HG02852 (cell line): ENCODE measurements around the gene COL10A1.

Source experiments
- ATAC-seq: cut with Tn5 transposase; IDR thresholded peaks from one replicate; pipeline ENCODE4 v1.9.1; 2021; ENCODE audit warnings: mild to moderate bottlenecking, moderate library complexity; ENCODE audit not compliant: unreplicated experiment

Gene COL10A1

GRCh38 chr6:116126032-116126431 lies at the start of gene COL10A1:
Gene COL10A1 (minus strand): TSS chr6:116126132. CDS start chr6:116125492, 640 bp downstream.
- ATAC-seq, result no peak

DNA sequence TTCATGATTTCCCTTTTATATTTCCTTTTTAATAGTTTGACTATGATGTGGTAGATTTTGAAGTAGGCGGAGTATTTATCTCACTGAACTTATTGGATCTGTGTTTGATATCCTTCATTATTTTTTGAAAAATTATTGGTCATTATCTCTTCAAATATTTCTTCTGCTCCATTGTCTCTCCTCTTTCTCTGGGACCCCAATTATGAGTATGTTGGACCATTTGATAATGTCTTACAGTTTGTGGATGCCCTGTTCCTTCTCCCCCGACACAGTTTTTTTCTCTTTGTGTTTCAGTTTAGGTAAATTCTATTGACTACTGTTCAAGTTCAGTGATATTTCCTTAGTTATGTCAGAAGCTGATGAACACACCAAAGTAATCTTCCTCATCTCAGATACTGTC lies 49.4 kb upstream of the COL10A1 start:
- ATAC-seq, result no peak

DNA sequence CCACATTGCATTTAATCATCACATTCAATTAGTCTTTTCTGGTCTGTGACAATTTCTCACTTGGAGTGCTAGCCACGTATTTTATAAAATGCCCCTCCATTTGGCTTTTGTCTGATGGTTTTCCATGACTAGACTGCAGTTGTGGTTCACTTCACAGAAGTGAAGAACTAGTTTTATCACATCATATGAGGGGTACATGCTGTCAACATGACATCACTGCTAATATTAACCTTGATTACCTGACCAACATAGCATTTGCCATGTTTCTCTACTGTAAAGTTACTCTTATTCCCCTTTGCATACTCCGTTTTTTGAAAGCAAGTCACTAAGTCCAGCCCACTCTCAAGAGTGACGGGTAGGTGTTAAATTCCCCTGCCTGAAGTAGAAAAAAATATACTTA lies 48.0 kb upstream of the COL10A1 start:
- no peak for ATAC-seq

DNA sequence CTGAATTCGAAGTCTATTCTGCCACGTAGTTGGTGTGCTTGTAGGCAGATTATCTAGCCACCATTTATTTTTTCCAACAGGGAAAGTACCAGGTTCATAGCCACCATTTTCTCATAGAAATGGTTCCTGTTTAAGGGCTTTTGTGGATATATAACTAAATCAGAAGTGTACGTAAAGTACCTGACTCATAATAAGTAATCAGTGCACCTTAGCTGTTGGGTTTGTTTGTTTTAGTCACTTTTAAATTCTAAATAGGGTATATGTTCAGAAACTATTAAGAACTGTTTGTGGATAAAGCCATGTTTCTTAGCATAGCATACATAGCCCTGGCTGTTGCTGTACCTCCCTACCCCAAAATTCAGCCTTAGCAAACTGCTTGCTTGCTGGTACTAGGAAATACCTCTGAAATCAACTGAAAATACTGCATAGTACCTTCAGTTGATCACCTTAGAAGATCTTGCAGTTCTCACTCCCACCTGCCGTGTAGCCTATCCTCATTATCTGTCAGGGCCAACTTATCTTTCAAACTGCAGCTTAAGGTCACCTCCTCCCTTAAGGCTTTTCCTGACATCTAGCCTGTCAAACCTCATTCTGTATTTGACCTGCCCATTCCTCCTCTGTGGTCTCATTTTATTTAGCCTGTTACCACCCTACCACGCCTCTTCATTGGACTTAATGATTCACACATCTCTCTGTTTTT lies 44.6 kb upstream of the COL10A1 start:
- no peak for ATAC-seq

GRCh38 chr6:116169880-116170279 lies 43.9 kb upstream of the COL10A1 start:
- no peak for ATAC-seq

GRCh38 chr6:116168148-116168547 lies 42.2 kb upstream of the COL10A1 start:
- ATAC-seq, result no peak

DNA sequence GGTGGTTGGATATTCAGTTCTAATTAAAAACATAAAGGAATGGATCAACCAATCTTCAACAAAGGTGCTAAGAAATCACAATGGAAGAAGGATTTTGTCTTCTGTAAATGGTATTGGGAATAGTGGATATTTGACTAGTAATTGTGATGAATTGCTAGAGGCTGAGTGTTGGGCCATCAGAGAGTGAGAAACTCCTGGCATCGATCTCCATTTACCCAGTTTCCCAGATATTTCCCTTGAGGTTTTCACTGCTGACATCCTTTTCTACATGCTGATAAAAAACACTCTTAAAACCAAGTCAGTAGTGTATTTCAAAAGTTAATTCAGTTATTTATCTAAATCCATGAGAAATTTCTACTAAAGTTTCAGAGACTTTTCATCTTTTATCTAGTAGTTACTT lies 40.4 kb upstream of the COL10A1 start:
- ATAC-seq, result no peak

- no peak for ATAC-seq
Measured at GRCh38 chr6:116165596-116165995, 39.7 kb upstream of the COL10A1 start.

DNA sequence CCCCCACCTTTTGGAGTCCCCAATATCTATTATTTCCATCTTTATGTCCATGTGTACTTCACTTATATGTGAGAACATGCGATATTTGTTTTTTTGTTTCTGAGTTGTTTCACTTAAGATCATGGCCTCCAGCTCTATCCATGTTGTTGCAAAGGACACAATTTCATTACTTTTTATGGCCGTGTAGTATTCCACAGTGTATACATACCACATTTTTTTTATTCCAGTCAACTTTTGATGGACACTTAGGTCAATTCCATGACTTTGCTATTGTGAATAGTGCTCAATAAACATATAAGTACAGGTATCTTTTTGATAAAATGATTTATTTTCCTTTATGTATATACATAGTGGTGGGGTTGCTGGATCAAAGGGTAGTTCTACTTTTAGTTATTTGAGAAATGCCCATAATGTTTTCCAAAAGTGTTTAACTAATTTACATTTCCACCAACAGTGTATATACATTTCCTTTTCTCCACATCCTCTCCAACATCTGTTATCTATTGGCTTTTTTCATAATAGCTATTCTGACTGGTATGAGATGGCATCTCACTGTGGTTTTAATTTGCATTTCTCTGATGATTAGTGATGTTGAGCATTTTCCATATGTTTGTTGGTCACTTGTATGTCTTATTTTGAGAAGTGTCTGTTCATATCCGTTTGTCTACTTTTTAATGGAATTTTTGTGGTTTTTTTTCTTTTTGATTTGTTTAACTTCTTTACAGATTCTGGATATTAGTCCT lies 34.0 kb upstream of the COL10A1 start:
- no peak for ATAC-seq

DNA sequence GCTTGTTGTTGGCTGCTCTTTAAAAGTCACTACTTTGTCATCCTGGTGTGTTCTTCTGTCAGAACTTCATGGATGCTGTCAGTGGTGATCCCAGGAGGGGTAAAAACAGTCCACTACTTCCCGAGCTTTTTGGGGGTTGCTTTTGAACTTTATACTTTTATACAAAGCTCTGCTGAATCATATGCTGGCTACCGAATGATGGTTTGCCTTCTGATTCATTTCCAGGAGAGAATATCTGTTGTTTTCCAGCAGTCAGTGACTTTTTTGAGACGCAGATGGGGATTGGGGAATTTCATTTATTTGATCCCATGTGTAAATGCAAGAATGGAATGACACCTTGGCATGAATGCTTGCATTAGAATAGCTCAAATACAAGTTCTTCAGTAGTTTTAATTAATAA lies 32.7 kb upstream of the COL10A1 start:
- no peak for ATAC-seq

DNA sequence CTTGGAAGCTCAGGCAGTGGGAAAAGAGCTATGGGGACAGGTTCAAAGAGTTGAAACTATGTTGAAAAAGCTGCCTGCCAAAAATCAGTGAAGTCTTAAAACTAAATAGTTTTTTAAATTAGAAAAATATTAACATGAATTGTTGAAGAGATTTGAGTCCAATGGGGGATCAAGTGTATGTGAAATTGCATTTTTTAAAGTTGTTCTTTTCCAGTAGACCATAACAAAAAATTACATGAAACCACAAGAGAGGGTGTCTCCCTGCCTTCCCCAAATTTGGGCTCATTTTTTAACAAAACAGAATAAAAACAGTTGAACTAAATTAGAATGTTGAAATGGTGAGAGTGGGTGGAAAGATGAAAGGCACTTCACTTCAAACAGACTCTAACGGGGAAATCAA lies 31.5 kb upstream of the COL10A1 start:
- ATAC-seq, result no peak

GRCh38 chr6:116156405-116157326 lies 30.7 kb upstream of the COL10A1 start:
- ATAC-seq, result no peak

GRCh38 chr6:116154887-116155286 lies 29.0 kb upstream of the COL10A1 start:
- no peak for ATAC-seq

GRCh38 chr6:116152620-116153019 lies 26.7 kb upstream of the COL10A1 start:
- no peak for ATAC-seq

DNA sequence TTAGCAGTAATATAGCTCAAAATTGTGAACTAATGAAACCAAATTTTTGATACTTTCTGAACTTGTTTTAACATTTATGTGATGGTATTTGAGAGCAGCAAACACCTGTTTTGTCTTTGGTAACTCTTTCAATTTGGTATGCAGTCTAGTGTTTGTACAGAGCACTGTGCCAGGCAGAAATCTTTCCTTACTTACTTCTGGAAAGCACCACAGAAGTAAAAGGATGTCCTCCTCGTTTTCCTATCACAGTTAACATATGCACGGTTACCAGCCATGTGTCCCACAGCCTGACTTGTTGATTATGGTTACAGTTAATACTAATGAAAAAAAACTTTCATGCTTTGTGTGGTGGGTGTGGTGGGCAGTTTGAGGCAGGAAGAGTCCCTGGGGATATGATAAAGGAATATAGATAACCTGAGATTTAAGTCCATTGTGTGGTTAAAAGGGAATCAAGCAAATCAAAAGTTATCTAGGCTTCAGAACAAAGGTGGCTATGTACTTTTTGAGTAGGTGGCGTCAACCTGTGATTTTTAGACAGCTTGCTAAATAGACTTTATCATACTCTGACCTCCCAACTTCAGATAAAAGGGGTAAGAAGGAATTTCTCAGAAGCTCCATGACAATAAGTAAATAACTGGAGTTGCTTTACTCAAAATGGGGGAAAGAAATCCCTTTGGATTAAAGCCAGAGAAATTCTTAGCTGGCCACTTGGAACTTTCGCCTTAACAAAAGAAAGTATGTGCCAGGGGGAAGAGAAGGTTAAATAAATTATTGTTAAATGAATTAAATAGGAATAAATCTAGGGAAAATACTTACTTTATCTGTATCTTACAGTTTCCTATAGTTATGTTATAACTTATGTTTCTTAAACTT lies 20.1 kb upstream of the COL10A1 start:
- ATAC-seq, result no peak

DNA sequence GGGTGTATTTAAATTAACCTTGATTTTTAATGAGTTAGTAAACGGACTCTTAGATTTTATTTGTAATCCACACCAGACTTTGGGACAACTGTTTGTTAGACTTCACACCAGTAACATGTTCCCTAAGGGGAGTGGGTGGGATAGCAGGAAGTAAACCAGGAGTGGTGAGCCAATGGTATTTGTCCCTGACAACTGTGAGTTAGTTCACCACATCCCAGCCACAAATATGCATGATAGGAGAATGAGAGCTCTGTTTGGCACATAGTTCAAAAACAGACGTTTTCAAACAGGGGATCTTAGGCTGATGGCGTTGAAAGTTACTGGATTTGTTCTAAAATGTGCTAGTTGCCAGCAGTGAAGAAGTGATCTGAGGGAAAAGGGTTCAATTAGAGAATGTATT lies 18.7 kb upstream of the COL10A1 start:
- no peak for ATAC-seq

GRCh38 chr6:116139917-116140316 lies 14.0 kb upstream of the COL10A1 start:
- no peak for ATAC-seq

GRCh38 chr6:116136933-116137340 lies 11.0 kb upstream of the COL10A1 start:
- no peak for ATAC-seq

- no peak for ATAC-seq
Measured at GRCh38 chr6:116136373-116136772, 10.4 kb upstream of the COL10A1 start.

GRCh38 chr6:116133453-116133852 lies 7.5 kb upstream of the COL10A1 start:
- no peak for ATAC-seq
